ENCODE data around the gene TMEM178B. TPM values are rescaled to one million over a fixed set of nuclear protein-coding genes. Genes with fewer than 3 reads are reported as not detected.

The TMEM178B gene
- total RNA-seq, 1 experiment from 2014 or later: not detected

- CTCF ChIA-PET: no interaction called here
Observed at GRCh38 chr7:141410353-141411000, 336.6 kb downstream of the TMEM178B start.

GRCh38 chr7:141411133-141411532, 337.3 kb downstream of the TMEM178B start:
- ChIA-PET POLR2A (no interaction called here), CTCF (interaction anchor here (0.6 to 1.0 kb wide), 2 partner anchors 59 to 124 kb away, joined by 3 read pairs; no protein-coding TSS in a partner anchor)
- Mint-ChIP-seq H3K27me3 (ENCODE audit: insufficient read depth, unreplicated experiment) (no peaks in the 10 kb centered on the region), H3K36me3 (ENCODE audit: insufficient read depth, unreplicated experiment) (no peaks in the 10 kb centered on the region), H3K4me1 (ENCODE audit: insufficient read depth, unreplicated experiment) (no peaks in the 10 kb centered on the region), H3K27ac (ENCODE audit: low read depth, unreplicated experiment) (no peak overlapping the region), H3K4me3 (ENCODE audit: unreplicated experiment) (no peak overlapping the region), H3K9me3 (ENCODE audit: unreplicated experiment) (peaks cover 7% of the 10 kb centered on the region)
- TF ChIP-seq CTCF (IDR thresholded peaks at IDR 0.05; ENCODE audit: unreplicated experiment): no peak
- intact Hi-C loops (cut with micrococcal nuclease): no loop called here
- DNase-seq (ENCODE audit: unreplicated experiment): no peak
- BruUV-seq (replicated peaks): no TSS peak

More at GRCh38 chr7:141410353-141411000, 336.6 kb downstream of the TMEM178B start:
- no TSS peak for BruUV-seq (replicated peaks)
- Mint-ChIP-seq H3K4me3 (ENCODE audit: unreplicated experiment) (no peak overlapping the region), H3K9me3 (ENCODE audit: unreplicated experiment) (peaks cover 7% of the 10 kb centered on the region), H3K27me3 (ENCODE audit: insufficient read depth, unreplicated experiment) (no peaks in the 10 kb centered on the region), H3K4me1 (ENCODE audit: insufficient read depth, unreplicated experiment) (no peaks in the 10 kb centered on the region), H3K36me3 (ENCODE audit: insufficient read depth, unreplicated experiment) (no peaks in the 10 kb centered on the region), H3K27ac (ENCODE audit: low read depth, unreplicated experiment) (no peak overlapping the region)
- POLR2A ChIA-PET: no interaction called here
- DNase-seq (ENCODE audit: unreplicated experiment): no peak
- intact Hi-C loops (cut with micrococcal nuclease): no loop called here
- no peak for TF ChIP-seq CTCF (IDR thresholded peaks at IDR 0.05; ENCODE audit: unreplicated experiment)

GRCh38 chr7:141415999-141416398, 342.1 kb downstream of the TMEM178B start:
- no peak for DNase-seq (ENCODE audit: unreplicated experiment)
- TF ChIP-seq CTCF (IDR thresholded peaks at IDR 0.05; ENCODE audit: unreplicated experiment): no peak
- H3K4me1 Mint-ChIP-seq (ENCODE audit: insufficient read depth, unreplicated experiment): no peaks in the 10 kb centered on the region
- no peak overlapping the region for H3K4me3 Mint-ChIP-seq (ENCODE audit: unreplicated experiment)
- H3K36me3 Mint-ChIP-seq (ENCODE audit: insufficient read depth, unreplicated experiment): no peaks in the 10 kb centered on the region
- no peaks in the 10 kb centered on the region for H3K27me3 Mint-ChIP-seq (ENCODE audit: insufficient read depth, unreplicated experiment)
- no TSS peak for BruUV-seq (replicated peaks)
- ChIA-PET CTCF (no interaction called here), POLR2A (interaction anchor here (0.7 kb wide), 1 partner anchor 17 kb away, joined by 3 read pairs; no protein-coding TSS in a partner anchor)
- intact Hi-C loops (cut with micrococcal nuclease): no loop called here
- no peak overlapping the region for H3K27ac Mint-ChIP-seq (ENCODE audit: low read depth, unreplicated experiment)
- peaks cover 8% of the 10 kb centered on the region for H3K9me3 Mint-ChIP-seq (ENCODE audit: unreplicated experiment)

- TF ChIP-seq CTCF (IDR thresholded peaks at IDR 0.05; ENCODE audit: unreplicated experiment): no peak
- no peak overlapping the region for H3K4me3 Mint-ChIP-seq (ENCODE audit: unreplicated experiment)
- peaks cover 8% of the 10 kb centered on the region for H3K9me3 Mint-ChIP-seq (ENCODE audit: unreplicated experiment)
- ChIA-PET CTCF (no interaction called here), POLR2A (interaction anchor here (0.7 kb wide), 1 partner anchor 18 kb away, joined by 3 read pairs; no protein-coding TSS in a partner anchor)
- no peak overlapping the region for H3K27ac Mint-ChIP-seq (ENCODE audit: low read depth, unreplicated experiment)
- BruUV-seq (replicated peaks): no TSS peak
- intact Hi-C loops (cut with micrococcal nuclease): no loop called here
- H3K36me3 Mint-ChIP-seq (ENCODE audit: insufficient read depth, unreplicated experiment): no peaks in the 10 kb centered on the region
- no peaks in the 10 kb centered on the region for H3K4me1 Mint-ChIP-seq (ENCODE audit: insufficient read depth, unreplicated experiment)
- no peaks in the 10 kb centered on the region for H3K27me3 Mint-ChIP-seq (ENCODE audit: insufficient read depth, unreplicated experiment)
- DNase-seq (ENCODE audit: unreplicated experiment): no peak
Observed at GRCh38 chr7:141416650-141417270, 342.9 kb downstream of the TMEM178B start.
